ENCODE results near the gene CR2. TPM values are rescaled to one million over a fixed set of nuclear protein-coding genes. Genes with fewer than 3 reads are reported as not detected.

Gene CR2
- total and polyA plus RNA-seq, 2 of the 4 experiments (the other 2 are of a cell fraction) = not detected

DNA sequence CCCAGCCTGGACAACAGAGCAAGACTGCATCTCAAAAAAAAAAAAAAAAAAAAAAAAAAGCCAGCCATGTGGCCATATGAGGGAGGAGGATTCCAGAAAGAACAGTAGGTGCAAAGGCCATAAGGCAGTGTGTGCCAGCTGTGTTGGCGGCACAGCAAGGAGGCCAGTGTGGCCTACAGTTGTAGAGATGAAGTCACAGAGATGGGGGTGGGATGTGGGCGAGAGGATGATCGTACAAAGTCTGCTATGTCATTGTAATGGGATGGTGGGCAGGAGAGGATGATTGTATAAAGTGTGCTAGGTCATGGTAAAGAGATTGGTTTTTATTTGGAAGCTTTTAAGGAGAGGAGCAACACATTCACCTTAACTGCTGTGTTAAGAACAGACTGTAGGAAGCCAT lies 32.1 kb downstream of the CR2 start:
- no peak for ATAC-seq (ENCODE audit: low read depth)
- in situ Hi-C loops (cut with MboI; ENCODE audit: low sequenced_read_pairs) = no loop called here

More for the DNA sequence above, 32.1 kb downstream of the CR2 start:
- Histone ChIP-seq H4K20me1 (ENCODE audit: insufficient read depth, low read length) (no peaks in the 10 kb centered on the region), H3K4me2 (ENCODE audit: low read depth, low read length) (no peak overlapping the region), H3K9me3 (ENCODE audit: control insufficient read depth, insufficient read depth, low read length) (no peaks in the 10 kb centered on the region), H2AK5ac (ENCODE audit: low read depth, low read length) (no peak overlapping the region), H3K18ac (ENCODE audit: low read depth, low read length) (no peak overlapping the region), H2BK120ac (ENCODE audit: low read depth, low read length) (no peak overlapping the region), H4K8ac (ENCODE audit: low read depth in 2 of 2, low read length in 2 of 2) (no peak overlapping the region), H2BK5ac (ENCODE audit: low read depth, low read length, poor library complexity, severe bottlenecking) (no peak overlapping the region), H3K36me3 (ENCODE audit: control insufficient read depth, insufficient read depth, low read length) (no peaks in the 10 kb centered on the region), H3K4me1 (ENCODE audit: control insufficient read depth, insufficient read depth, low read length) (no peaks in the 10 kb centered on the region), H3K14ac (replicated peaks; ENCODE audit: low read depth, low read length) (no peak overlapping the region), H3K23ac (ENCODE audit: low read depth, low read length) (no peak overlapping the region), H3K9ac (ENCODE audit: low read depth, low read length) (no peak overlapping the region), H2BK15ac (ENCODE audit: low read depth, low read length) (no peak overlapping the region), H2AFZ (replicated peaks; ENCODE audit: low read length, poor library complexity) (no peak overlapping the region), H2AK9ac (replicated peaks; ENCODE audit: low read depth, low read length, poor library complexity) (no peak overlapping the region), H4K5ac (ENCODE audit: low read depth, low read length) (no peak overlapping the region), H3K9me1 (ENCODE audit: insufficient read depth, low read length) (no peaks in the 10 kb centered on the region), H3K4ac (ENCODE audit: low read depth, low read length) (no peak overlapping the region), H4K91ac (ENCODE audit: insufficient read depth, low read depth, low read length) (no peak overlapping the region), H3K27me3 (ENCODE audit: control insufficient read depth, insufficient read depth, low read length) (no peaks in the 10 kb centered on the region; the same call in 1 of the 2 replicates), H3K27ac (ENCODE audit: insufficient read depth, low read length) (no peak overlapping the region), H3K56ac (ENCODE audit: extremely low read depth, insufficient read depth, low read length) (no peak overlapping the region), H2BK20ac (ENCODE audit: low read depth, low read length) (no peak overlapping the region), H3K4me3 (ENCODE audit: insufficient read depth, low read depth, low read length) (no peak overlapping the region), H3K79me1 (ENCODE audit: low read depth in 1 of 2, low read length in 2 of 2) (no peaks in the 10 kb centered on the region)
- ChIA-PET CTCF (no interaction called here), POLR2A (ENCODE audit: unreplicated experiment) (no interaction called here)
- dilution Hi-C loops (cut with HindIII; ENCODE audit: low sequenced_read_pairs, unreplicated experiment) (no loop called here), intact Hi-C loops (cut with micrococcal nuclease) (no loop called here)
- WGBS, 2 experiments (ENCODE audit: extremely low coverage in 2 of 2, insufficient read length in 1 of 2) = 23% methylated on average over 3 of the region's 3 CpGs; no CpG with 5 or more reads in 1 of the 2 experiments
- TF ChIP-seq RCOR1 (IDR thresholded peaks at IDR 0.05; ENCODE audit: insufficient replicate concordance, low read length) (no peak), CEBPB (IDR thresholded peaks at IDR 0.05; ENCODE audit: low read depth, low read length) (no peak), RAD21 (IDR thresholded peaks at IDR 0.05; ENCODE audit: low read length) (no peak), MXI1 (IDR thresholded peaks at IDR 0.05; ENCODE audit: borderline replicate concordance, low read depth, low read length) (no peak), BHLHE40 (IDR thresholded peaks at IDR 0.05; ENCODE audit: low read depth, low read length) (no peak), NFE2L2 (IDR thresholded peaks at IDR 0.05; ENCODE audit: low read depth, low read length) (no peak), CHD1 (IDR thresholded peaks at IDR 0.05; ENCODE audit: low read depth, low read length) (no peak), RFX5 (IDR thresholded peaks at IDR 0.05; ENCODE audit: low read depth, low read length) (no peak), MAFK (IDR thresholded peaks at IDR 0.05; ENCODE audit: low read depth, low read length) (no peak), FOS (IDR thresholded peaks at IDR 0.05; ENCODE audit: low read depth, low read length) (no peak)
- TF ChIP-seq, protein P1, sequence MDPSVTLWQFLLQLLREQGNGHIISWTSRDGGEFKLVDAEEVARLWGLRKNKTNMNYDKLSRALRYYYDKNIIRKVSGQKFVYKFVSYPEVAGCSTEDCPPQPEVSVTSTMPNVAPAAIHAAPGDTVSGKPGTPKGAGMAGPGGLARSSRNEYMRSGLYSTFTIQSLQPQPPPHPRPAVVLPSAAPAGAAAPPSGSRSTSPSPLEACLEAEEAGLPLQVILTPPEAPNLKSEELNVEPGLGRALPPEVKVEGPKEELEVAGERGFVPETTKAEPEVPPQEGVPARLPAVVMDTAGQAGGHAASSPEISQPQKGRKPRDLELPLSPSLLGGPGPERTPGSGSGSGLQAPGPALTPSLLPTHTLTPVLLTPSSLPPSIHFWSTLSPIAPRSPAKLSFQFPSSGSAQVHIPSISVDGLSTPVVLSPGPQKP (IDR thresholded peaks at IDR 0.05; ENCODE audit: borderline replicate concordance, low read depth, low read length) = no peak
- no peak for DNase-seq
- no TSS peak for BruUV-seq (replicated peaks)

All from IMR-90 (cell line).